Chondrocyte (in vitro differentiated cells): Measurements from ENCODE around the gene TRIM2. TPM values are rescaled to one million over a fixed set of nuclear protein-coding genes. Genes with fewer than 3 reads are reported as not detected.

ENCODE experiments used
- DNase-seq: peaks from one replicate; pipeline ENCODE4 v3.0.0; 2021; ENCODE audit warnings: mixed read lengths, low spot score
- H3K27ac Mint-ChIP-seq: one replicate; pipeline ENCODE4 v1.8.0; 2021; ENCODE audit warnings: mild to moderate bottlenecking, moderate library complexity, mixed read lengths; ENCODE audit not compliant: unreplicated experiment
- H3K27me3 Mint-ChIP-seq: 2 replicates; pipeline ENCODE4 v1.8.0; 2021; ENCODE audit warnings: low read depth, mixed read lengths
- H3K36me3 Mint-ChIP-seq: 2 replicates; pipeline ENCODE4 v1.8.0; 2021; ENCODE audit warnings: low read depth, mixed read lengths
- H3K4me1 Mint-ChIP-seq: 2 replicates; pipeline ENCODE4 v1.8.0; 2021; ENCODE audit warnings: low read depth, mild to moderate bottlenecking, mixed read lengths
- H3K4me3 Mint-ChIP-seq: one replicate; pipeline ENCODE4 v1.8.0; 2021; ENCODE audit warnings: mild to moderate bottlenecking, moderate library complexity, mixed read lengths; ENCODE audit not compliant: unreplicated experiment
- H3K9me3 Mint-ChIP-seq: 2 replicates; pipeline ENCODE4 v1.8.0; 2021; ENCODE audit warnings: low read depth, mixed read lengths
- CTCF ChIP-seq: fragments of 200-600 bp; sonication (generic); IDR thresholded peaks from 2 replicates; pipeline ENCODE4 v1.5.0; 2021; ENCODE audit warnings: antibody characterized with exemption, mild to moderate bottlenecking, moderate library complexity
- total RNA-seq: library from RNA; stranded (reverse); gene quantifications from 3 replicates; pipeline ENCODE4 v1.2.1, GENCODE V29; 2021

The TRIM2 gene
- total RNA-seq, 1 donor from 2014 or later: 18.2 TPM

- no peak for DNase-seq
- no peak for TF ChIP-seq CTCF
- Mint-ChIP-seq H3K27ac (no peak overlapping the region), H3K27me3 (no peaks in the 10 kb centered on the region), H3K4me1 (peaks cover 9% of the 10 kb centered on the region), H3K36me3 (no peaks in the 10 kb centered on the region), H3K4me3 (no peak overlapping the region), H3K9me3 (peaks cover 3% of the 10 kb centered on the region)
Measured at GRCh38 chr4:153216546-153216945, 12.3 kb downstream of the TRIM2 start.

GRCh38 chr4:153217440-153217839 is 13.2 kb downstream of the TRIM2 start:
- Mint-ChIP-seq H3K27me3 (no peaks in the 10 kb centered on the region), H3K4me3 (no peak overlapping the region), H3K4me1 (peaks cover 16% of the 10 kb centered on the region)

GRCh38 chr4:153218961-153219360 is 14.7 kb downstream of the TRIM2 start:
- Mint-ChIP-seq H3K36me3 (no peaks in the 10 kb centered on the region), H3K4me3 (no peak overlapping the region), H3K4me1 (peaks cover 28% of the 10 kb centered on the region), H3K27me3 (no peaks in the 10 kb centered on the region), H3K27ac (no peak overlapping the region), H3K9me3 (no peaks in the 10 kb centered on the region)
- no peak for TF ChIP-seq CTCF
- no peak for DNase-seq

More at GRCh38 chr4:153217440-153217839, 13.2 kb downstream of the TRIM2 start:
- DNase-seq: no peak
- no peak for TF ChIP-seq CTCF
- no peaks in the 10 kb centered on the region for H3K9me3 Mint-ChIP-seq
- no peaks in the 10 kb centered on the region for H3K36me3 Mint-ChIP-seq
- H3K27ac Mint-ChIP-seq: no peak overlapping the region

GRCh38 chr4:153220682-153221395 is 16.6 kb downstream of the TRIM2 start:
- DNase-seq: no peak
- H3K36me3 Mint-ChIP-seq: no peaks in the 10 kb centered on the region
- H3K27me3 Mint-ChIP-seq: no peaks in the 10 kb centered on the region
- peaks cover 34% of the 10 kb centered on the region for H3K4me1 Mint-ChIP-seq
- TF ChIP-seq CTCF: no peak
- peak overlapping the region; percentile 85 for H3K27ac Mint-ChIP-seq
- no peak overlapping the region for H3K4me3 Mint-ChIP-seq
- peaks cover 9% of the 10 kb centered on the region for H3K9me3 Mint-ChIP-seq

GRCh38 chr4:153221783-153222706 is 17.8 kb downstream of the TRIM2 start:
- peak overlapping the region; percentile 99 for H3K27ac Mint-ChIP-seq
- TF ChIP-seq CTCF: no peak
- DNase-seq: no peak
- peak overlapping the region; percentile 89 for H3K4me3 Mint-ChIP-seq
- H3K4me1 Mint-ChIP-seq: peaks cover 34% of the 10 kb centered on the region
- H3K9me3 Mint-ChIP-seq: peaks cover 9% of the 10 kb centered on the region
- H3K27me3 Mint-ChIP-seq: no peaks in the 10 kb centered on the region
- H3K36me3 Mint-ChIP-seq: no peaks in the 10 kb centered on the region
